Stimulated activated CD4-positive, alpha-beta T cell treated with anti-CD3 and anti-CD28 coated beads, Interleukin-4, amount 100 ng/mL, for 4 hours (primary cell): ENCODE data around the gene CMSS1.
"Not testable (repeated sequence)": the region's sequence is repeated elsewhere in the genome, so short reads cannot be mapped to it uniquely, and the experiment has no call there.

Experiments used
- DNase-seq, 2 experiments: peaks; one replicate each; pipeline ENCODE4 v3.0.0-alpha.2; 2020

The CMSS1 gene

DNA sequence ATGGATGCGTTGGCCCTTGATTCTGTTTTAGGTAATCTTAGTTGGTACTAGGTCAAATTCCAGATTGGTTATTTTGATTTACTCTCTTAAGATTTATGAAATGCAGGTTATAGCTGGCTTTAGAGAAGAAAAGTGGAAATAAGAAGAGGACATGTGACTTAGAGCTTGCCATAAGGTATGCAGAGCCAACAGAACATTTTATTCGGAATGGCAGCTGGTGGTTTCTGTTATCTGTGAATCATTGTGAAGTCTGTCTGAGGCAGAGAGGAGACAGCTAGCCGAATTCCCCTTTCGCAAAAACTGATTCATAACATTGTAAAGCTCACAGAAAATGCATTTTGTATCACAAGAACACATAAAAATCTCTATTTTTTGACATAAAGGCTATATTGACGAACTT lies 214.6 kb downstream of the CMSS1 start:
- no peak for DNase-seq

DNA sequence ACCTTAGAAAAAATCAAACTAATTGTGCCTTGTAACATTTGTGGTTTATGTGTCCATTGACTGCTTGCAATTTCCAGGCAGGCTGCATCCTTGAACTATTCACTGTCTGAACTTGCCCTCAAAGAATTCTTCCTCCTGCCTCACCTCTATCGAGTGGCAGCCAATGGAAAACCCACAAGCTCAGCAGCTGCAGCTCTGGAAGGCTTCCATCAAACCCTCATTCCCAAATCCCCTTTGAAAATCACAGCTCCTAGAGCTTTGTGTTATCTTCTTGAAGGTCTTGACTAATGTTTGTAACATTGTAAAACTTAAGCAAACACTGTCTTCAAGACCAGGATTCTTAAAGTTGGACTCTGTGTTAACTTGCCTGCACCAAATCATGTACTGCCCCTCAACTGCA lies 215.5 kb downstream of the CMSS1 start:
- no peak for DNase-seq

DNA sequence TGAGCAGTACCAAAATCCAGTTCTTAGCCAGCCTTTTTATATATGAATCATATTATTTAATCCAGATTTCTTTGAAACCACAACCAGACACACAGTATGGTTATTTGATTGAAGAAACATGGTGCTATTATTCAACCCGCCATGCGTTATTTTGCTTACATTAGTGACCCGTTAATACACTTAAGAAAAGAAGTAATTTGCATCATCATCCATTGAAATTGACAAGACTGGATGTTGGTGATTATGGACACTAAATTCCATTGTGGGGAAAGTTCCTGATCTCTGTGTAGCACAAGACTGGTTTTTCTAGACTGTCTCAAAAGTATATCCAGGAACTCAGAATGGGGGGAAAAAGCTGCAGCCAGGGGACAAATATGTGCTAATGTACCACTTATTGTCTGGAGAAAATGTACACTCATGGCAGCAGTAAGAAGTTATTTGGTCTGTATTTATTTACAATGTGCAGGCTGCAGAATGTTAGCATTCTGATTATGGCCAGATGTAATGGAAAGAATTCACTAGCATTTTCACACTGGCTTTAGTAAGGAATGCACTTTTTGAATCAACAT lies 216.3 kb downstream of the CMSS1 start:
- DNase-seq = no peak

DNA sequence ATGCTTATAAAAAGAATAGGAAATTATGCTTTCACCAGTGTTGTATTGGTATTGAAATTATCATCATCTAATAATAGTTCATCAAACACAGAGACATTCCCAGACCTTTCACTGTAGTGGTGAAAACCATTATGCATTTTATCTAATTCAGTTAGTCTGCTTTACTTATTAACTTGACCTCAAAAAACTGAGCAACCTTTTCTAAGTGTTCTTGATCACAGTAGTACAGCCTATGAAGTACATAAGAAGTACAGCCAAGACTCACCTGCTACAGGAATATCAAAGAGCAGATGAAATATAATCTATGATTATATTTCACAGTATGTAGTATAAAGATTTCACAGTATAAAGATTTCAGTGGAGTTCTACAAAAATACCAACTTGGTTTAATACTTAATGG lies 221.4 kb downstream of the CMSS1 start:
- no peak for DNase-seq

DNA sequence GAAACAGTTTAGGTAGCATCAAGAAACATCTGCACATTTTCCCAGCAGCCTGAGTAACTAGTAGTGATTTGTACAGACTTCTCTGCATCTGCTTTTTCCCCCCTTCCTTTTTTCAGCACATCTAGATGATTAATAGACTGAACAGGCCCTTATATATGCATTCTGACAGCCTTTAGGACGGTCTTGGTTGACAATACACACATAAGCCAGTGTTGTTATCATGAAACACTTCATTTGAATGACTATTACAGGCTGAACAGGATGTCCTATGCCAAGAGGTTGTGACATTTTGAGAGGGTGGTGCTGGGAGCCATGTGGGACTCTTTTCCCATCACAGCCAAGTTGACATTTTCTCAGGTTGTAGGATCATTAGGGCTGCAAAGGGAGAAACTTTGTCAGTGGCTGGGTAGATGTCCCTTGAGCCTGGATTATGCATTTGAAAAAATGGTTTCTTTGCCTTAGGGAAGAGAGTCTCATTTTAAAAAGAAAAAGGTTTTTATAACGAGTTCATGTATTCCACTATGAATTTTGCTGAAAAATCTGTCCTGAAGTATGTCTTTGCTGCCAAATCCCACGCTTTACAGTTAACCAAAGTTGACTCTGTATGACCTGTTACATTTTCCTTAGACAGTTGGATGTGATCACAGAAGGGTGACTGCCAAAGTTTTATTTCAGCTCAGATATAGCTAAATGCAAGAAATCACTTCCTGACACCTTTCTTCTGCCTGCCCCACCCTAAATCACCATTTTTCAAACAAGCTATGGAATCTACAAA lies 223.0 kb downstream of the CMSS1 start:
- DNase-seq = no peak

DNA sequence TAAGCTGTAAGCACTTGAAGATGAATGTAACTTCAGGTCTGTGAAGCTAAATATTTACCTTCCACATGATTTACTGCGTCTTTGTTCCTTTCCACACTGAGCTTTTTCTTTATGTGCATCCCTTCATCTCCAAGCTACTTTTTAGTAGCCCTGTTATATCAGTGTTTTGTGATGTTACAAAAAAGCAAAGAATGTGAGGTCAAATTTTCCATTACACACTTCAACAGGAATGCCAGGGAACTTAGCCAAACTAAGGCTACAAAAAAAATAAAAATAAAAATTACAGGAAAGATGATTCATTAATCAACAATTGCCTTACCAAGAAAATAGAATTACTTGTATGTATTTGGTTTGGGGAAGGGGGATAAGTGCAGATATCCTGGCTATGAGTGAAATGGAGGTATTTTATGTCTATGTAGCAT lies 223.7 kb downstream of the CMSS1 start:
- DNase-seq = no peak

DNA sequence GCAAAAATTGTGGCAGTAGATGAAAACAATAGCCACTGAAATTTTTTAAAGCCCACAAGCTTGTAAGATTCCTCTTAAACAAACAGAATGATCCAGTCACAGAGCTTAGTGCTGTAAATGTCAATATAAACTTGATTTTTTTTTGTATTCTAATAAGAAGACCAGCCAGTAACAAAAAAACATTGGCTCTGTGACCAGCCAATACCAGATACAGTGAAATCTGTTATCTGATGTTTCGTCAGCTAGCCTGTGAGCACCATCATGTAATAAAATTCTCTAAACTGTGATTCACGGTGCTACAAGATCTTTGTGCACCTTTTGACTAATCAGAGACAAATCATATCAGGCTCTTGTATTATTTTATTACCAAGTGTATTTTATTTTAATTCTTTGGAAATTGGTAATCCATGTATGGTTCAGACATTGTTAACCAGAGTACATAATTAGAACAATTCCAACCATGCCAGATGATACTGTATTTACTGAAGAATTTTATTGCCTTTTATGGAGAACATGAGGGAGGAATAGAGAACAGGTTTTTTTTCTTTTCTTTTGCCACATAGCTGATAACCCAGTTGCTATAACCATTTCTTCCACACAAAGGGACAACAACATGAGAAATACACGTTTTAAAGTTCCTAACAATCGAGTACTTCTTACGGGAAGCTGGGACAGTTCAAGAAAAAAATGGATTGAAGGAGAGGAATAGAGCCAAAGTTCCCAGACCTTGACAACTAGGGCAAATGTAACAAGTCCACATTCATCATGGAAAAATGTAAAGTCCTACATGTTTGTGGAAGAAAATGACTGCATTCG lies 224.7 kb downstream of the CMSS1 start:
- DNase-seq = no peak

DNA sequence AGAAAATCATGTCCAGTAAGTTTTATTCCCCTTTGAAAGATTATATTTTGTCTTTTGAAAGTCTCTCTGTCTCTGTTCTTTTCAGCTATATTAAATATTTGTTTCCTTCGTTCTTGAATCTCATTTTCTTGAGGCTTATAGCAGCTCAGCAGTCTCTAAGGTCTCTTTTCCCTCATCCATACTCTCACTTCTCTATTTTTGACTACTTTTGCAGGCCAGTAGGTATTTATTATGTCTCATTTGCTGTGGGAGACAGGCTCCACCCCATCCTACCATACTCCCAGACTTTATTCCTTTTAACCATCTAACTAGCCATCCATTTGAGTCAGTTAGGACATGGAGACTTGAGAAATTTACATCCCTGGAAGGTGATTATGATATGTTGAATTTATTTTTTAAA lies 225.6 kb downstream of the CMSS1 start:
- no peak for DNase-seq

DNA sequence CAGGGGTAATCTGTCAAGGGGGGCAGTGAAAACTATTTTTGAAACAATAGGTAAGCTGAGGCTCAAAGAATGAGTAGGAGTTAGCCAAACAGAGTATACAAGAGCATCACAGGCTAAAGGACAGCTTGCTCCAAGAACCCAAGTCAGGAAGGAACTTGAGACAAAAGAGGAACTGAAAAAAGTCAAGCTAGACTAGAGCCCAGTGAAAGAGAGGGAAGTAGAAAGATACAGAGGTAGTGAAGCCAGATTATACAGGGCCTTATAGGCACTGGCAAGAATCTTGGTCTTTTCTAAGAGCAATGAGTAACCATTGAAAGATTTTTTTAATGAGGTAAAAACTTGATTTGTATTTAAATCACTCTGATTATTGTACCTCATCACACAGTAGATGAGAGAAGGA lies 226.7 kb downstream of the CMSS1 start:
- DNase-seq = no peak

DNA sequence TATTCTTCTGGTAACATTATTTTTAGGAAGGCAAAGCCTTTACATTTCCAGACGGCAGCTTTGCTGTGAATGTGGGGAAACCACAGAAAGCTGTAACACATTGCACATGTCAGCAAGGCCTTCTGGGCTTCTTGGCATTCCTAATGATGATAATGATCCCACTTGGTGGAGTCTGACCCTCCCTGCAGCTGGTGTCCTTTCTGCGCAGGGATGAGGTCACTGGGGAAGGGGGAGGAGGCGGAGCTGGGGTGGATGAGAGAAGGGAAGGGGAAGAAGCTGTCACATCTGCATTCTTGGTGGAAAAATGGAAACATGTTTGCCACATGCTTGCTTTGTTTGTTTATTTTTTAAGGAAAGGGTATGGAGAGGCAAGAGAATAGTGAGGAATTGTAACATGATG lies 228.0 kb downstream of the CMSS1 start:
- DNase-seq = no peak

DNA sequence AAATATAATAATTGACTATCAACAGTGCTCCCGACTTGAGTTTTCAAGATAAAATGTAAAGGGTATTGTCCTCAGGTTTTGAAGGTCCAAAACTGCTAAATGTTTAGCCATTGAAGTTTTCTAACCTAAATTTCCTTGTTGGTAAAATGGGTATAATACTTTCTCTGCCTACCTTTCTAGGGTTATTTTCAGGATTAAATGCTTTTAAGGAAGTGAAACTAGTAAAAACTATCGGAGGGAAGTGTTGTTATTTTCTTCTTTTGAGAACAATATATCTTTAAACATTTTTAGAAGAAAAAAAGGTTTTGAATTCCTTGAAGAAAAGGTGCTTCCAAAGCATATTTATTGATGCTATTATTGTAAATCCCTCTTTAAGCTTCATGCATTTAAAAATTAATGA lies 229.3 kb downstream of the CMSS1 start:
- no peak for DNase-seq

DNA sequence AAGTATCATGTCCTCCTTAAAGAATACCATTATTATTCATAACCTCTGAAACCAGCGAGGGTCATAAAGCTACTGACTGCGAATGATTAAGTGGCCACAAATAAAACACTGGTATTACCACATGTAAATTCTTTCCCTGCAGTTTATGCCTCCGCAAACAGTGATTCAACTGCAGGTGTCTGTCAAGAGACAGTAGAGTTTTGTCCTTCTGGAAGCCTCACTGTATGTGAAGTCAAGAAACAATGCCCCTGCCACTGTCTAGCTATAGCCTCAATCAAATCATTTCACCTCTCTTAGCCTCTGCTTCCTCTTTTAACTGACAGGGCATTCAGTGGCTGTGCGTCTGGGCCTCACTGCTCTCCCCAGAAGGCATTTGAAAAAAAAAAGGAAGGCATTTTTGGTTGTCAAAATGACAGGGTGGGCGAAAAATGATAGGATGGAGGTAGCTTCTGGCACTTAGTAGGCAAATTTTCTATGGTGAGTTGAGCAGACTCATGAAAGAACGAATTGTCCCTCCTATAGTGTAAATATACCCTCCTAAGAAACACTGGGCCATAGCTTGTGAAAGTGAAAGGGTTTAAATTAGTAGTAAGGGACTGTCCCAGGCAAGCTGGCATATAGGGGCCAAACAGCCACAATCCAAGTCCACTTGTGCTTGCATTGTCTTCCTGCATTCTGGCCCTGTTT lies 229.9 kb downstream of the CMSS1 start:
- DNase-seq = no peak

DNA sequence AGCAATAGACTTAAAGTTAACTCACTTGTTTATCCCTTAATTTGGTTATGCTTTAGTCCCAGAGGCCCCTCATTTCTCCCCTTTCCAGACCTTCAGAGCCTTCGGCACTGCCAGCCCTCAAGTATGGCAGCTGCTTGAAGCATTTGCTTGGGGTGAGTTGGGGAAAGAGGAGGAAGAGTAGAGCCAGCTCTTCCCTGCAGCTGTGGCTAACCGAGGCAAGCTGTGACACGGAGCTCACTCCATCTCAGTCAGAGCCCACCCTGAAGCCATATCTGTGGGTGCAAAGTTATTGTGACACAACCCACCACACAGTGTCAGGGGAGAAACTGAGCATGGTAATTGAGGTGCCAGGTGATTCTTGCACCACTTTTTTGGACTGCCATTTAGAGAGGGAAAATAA lies 230.6 kb downstream of the CMSS1 start:
- no peak for DNase-seq

DNA sequence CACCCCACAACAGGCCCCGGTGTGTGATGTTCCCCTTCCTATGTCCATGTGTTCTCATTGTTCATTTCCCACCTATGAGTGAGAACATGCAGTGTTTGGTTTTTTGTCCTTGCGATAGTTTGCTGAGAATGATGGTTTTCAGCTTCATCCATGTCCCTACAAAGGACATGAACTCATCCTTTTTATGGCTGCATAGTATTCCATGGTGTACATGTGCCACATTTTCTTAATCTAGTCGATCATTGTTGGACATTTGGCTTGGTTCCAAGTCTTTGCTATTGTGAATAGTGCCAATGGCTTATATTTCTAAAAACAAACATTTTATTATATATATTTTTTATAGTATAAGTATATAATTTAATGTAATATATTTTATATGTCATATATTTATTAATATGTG lies 233.9 kb downstream of the CMSS1 start:
- not testable (repeated sequence) for DNase-seq

DNA sequence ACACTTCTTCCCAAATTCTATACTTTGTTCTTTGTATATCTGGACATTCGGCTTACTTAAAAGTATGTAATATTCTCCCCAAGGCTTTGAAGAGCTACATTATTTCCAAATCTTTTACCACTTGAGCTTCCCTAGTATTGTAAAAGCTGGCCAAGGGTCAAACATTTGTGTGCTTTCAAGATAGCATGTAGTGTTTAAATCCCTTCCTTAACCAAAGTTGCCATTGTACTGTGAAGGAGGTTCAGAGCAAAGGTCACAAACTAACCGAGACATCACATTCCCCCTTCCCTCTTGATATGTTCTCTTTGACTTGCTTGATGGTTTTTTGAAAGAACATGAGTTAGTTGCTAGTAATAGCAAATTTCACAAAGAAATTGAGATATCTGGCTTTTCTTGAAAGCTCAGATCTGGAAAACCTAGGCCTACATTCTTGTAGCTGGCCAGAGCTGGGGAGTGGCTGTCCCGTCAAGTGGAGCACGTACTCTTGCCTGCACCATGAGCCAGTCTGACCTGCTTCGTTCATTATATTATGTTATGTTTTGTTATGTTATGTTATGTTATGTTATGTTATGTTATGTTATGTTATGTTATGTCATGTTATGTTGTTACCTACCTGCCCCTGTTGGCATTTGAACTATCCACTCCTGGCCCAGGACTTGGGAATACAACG lies 236.4 kb downstream of the CMSS1 start:
- no peak for DNase-seq

DNA sequence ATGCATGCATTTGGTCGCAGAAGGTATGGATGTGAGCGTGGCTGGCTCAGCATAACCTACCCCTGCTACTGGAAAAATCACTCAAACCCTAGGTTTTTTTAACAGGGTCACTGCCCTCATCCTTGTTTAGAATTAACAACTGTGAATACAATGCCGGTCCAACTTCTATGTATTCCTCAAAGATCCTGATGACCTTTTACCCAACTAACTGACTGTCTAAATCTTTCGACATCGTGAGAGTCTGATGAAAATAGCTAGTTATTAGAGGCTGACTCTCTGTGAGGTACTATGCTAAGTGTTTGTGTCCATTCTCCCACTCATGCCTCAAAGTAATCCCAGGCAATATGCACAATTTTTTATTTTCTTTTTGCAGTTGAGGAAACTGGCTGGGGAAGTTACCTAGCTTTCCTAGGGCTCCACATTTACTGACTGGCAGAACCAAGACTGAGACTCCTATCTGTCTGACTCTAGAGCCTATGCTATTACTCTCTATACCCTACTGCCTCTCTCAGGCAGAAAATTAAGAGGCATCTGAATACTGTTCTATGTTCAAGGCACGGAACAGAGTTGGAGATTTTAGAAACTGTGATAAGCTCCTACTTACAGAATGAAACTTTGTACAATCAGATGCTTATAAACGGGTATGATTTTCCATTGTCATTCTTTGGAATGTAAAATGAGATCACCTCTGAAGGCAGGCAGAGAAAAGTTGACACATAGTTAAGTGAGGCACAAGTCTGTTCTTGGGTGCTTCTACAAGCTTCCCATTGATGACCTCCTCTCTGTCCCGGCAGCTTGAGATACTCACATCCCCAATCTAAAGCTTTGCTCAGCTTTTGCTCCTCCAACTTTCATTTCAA lies 240.3 kb downstream of the CMSS1 start:
- DNase-seq = no peak

DNA sequence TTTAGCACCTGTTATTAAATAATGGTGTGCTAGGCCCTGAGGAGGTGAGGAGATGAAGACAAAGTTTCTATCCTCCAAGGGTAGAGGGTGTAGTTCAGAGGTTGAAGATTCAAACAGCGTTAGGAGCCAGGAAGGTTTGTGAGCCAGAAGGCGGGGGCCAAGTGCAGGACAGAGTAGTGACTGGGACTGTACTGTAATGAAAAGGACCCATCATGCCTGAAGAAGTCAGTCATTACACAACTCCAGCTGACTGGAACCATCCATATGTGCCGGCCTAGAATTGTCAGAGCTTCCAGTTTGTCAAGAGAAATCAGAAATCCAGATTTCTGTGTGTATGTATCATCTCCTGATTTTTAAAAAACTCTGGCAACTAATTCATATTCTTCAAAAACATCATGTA lies 241.8 kb downstream of the CMSS1 start:
- no peak for DNase-seq

DNA sequence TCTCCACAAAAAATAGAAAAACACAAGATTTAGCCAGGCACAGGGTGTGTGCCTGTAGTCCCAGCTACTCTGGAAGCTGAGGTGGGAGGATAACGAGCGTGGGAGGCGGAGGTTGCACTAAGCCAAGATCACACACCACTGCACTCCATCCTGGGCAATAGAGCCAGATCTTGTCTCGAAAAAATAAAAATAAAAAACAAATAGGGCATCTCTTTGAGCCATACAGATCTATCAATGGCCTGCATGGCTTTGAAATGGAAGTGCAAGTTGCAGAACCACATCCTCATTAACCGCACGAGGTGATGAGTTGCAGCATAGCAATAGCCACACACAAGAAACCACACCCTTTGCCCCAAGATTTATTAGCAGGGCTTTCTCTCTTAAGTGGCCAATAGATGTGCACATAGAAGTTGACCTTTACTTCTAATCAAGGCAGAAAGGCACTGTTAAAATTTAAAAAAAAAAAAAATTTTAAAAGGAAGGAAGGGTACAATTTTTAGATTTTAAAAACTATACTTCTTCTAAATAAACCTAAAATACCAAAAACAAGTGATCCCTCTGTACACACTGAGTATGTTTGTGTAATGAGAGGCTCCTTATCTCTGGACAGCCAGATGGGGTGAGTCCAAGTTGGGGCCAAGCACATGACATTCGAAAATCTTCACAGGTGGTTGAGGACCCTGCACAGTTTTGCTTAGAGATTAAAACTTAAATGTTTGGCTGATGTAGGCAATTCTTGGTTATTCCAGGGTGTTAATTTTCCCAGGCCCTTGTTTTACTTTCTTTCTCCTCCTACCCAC lies 243.2 kb downstream of the CMSS1 start:
- DNase-seq = no peak

DNA sequence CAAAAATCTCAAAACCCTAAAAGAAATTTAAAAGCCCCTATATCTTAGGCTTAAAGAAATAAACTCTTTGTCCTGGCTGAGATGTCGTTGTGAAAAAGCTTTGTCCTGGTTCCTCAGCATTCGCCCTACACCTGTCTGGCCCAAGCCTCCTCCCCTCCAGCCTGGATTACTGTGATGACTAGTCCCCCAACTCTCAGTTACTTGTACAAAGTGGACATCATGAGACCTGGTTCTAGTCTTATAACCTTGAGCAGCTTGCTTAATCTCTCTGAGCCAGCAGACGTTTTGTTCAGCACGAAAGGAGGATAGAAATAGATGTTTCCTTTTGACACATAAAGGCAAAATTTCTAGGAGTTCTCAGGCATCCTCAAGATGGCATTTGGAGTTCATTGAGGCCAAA lies 245.0 kb downstream of the CMSS1 start:
- no peak for DNase-seq

DNA sequence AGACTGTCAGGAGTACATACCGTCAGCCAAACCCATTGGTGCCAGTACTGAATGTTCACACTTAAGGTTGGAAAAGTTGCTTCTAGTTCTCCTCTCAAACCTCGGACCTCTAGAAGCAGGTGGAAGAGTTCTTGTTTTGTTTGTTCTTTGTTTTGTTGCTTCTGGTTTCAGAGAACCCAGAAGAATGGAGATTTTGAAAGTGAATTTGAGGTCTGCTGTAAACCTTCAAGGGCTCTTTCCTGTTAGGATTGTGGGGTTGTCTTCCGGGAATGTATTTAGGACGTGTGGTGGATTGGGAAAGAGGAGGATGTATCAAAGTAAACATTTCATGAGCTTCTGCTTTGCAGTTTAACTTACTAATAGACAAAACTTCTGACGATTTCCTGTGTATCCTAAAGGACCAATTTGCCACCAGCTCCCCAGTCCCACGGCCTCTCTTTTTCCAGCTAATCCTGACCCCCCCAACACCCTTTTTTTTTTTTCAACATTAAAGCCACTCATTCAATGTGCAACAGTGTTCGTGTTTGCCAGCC lies 246.3 kb downstream of the CMSS1 start:
- DNase-seq = no peak

DNA sequence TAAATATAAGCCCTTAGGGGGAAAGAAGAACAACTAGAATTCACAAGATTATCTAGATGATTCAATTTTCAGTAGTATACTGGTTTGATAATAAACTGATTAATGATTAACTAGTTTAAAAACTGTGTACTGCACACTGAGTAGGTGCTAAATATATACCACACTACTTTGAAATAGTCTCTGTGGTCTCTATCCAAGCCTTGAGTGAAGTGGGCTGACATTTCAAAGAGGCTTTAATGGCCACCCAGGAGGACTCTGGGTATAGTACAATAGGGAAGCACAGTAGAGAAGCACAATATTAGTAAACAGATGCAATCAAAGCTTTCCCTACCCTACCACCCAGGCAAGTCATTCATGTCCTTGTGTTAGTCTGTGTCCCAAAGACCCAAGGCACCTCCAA lies 249.9 kb downstream of the CMSS1 start:
- DNase-seq = no peak
